Measurements from ENCODE around the gene BRINP3.

DNA sequence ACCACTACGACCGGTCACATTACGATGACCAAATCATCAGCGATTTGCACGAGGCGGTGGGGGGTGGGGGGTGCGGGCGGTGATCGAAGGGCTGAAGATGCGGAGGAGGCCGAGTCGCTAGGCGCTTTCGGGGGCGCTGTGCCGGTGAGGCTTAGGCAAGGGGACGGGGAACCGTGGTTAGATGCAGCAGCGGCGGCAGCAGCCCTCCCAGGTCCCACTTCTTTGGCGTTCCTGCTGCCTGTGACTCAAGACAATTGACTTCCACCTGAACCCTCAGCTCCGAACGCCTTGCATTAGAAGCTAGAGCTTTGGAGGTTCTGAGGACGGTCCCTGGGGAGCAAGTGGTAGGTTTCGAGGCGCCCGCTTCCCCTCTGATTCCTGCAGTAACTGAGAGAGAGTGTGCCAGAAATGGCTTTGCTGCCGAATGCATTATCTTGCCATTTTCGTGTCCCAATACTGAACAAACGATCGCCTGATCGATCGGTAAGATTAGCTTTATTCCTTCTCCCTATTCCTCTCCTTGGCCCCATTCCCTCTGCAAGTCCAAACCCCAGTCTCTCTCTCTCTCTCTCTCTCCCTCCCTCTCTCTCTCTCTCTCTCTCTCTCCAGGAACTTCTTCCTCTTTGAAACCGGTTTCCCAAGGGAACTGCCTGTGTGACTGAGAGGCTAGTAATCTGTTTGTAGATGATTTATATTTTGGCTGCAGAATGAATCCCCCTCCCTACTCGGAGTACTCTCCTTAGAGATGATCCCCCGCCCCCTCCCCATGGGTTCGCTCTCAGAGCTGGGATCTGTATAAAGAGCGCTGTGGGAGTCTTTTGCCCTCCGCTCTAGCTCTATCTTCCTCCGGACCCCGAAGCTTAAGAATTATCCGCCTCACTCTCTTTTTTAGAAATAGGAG lies 735 bp upstream of the BRINP3 start:
- TF ChIP-seq, protein P1, sequence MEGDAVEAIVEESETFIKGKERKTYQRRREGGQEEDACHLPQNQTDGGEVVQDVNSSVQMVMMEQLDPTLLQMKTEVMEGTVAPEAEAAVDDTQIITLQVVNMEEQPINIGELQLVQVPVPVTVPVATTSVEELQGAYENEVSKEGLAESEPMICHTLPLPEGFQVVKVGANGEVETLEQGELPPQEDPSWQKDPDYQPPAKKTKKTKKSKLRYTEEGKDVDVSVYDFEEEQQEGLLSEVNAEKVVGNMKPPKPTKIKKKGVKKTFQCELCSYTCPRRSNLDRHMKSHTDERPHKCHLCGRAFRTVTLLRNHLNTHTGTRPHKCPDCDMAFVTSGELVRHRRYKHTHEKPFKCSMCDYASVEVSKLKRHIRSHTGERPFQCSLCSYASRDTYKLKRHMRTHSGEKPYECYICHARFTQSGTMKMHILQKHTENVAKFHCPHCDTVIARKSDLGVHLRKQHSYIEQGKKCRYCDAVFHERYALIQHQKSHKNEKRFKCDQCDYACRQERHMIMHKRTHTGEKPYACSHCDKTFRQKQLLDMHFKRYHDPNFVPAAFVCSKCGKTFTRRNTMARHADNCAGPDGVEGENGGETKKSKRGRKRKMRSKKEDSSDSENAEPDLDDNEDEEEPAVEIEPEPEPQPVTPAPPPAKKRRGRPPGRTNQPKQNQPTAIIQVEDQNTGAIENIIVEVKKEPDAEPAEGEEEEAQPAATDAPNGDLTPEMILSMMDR (conservative IDR thresholded peaks at IDR 0.05): no peak
- no peak for TF ChIP-seq ZFX (IDR thresholded peaks at IDR 0.05)

All from C4-2B (cell line).